Measurements from ENCODE around the gene METTL8.

METTL8 gene

GRCh38 chr2:171293661-171294060 is 140.1 kb downstream of the METTL8 start:
- Histone ChIP-seq H3K4me2 (ENCODE audit: low read depth, low read length, poor library complexity, severe bottlenecking) (no peak overlapping the region), H3K9ac (ENCODE audit: low read depth, low read length, poor library complexity, severe bottlenecking) (no peak overlapping the region), H3K27me3 (ENCODE audit: insufficient read depth, low read length, poor library complexity, severe bottlenecking) (no peaks in the 10 kb centered on the region), H3K4me1 (ENCODE audit: insufficient read depth, low read length, poor library complexity, severe bottlenecking) (no peaks in the 10 kb centered on the region), H3K36me3 (ENCODE audit: insufficient read depth, low read length) (no peaks in the 10 kb centered on the region), H3F3A (ENCODE audit: low read depth) (no peaks in the 10 kb centered on the region), H4K20me1 (ENCODE audit: insufficient read depth, low read length, poor library complexity, severe bottlenecking) (no peaks in the 10 kb centered on the region), H3K9me2 (replicated peaks; ENCODE audit: low read depth, low read length) (no peaks in the 10 kb centered on the region), H3K79me2 (ENCODE audit: insufficient read depth, low read length) (no peaks in the 10 kb centered on the region), H3K4me3 (ENCODE audit: low read length, poor library complexity, severe bottlenecking) (no peak overlapping the region), H3K9me3 (ENCODE audit: insufficient read depth, low read depth, low read length) (no peaks in the 10 kb centered on the region), H2AFZ (ENCODE audit: low read length) (no peak overlapping the region)
- no peak for TF ChIP-seq EZH2phosphoT487 (IDR thresholded peaks at IDR 0.05; ENCODE audit: borderline replicate concordance)
- no peak for TF ChIP-seq CTCF (conservative IDR thresholded peaks at IDR 0.05; ENCODE audit: low read length)

- Histone ChIP-seq H3K9me3 (ENCODE audit: insufficient read depth, low read depth, low read length) (no peaks in the 10 kb centered on the region), H3K4me3 (ENCODE audit: low read length, poor library complexity, severe bottlenecking) (no peak overlapping the region), H4K20me1 (ENCODE audit: insufficient read depth, low read length, poor library complexity, severe bottlenecking) (no peaks in the 10 kb centered on the region), H3K36me3 (ENCODE audit: insufficient read depth, low read length) (no peaks in the 10 kb centered on the region), H3K9me2 (replicated peaks; ENCODE audit: low read depth, low read length) (no peaks in the 10 kb centered on the region), H2AFZ (ENCODE audit: low read length) (no peak overlapping the region), H3K27me3 (ENCODE audit: insufficient read depth, low read length, poor library complexity, severe bottlenecking) (no peaks in the 10 kb centered on the region), H3K79me2 (ENCODE audit: insufficient read depth, low read length) (no peaks in the 10 kb centered on the region), H3F3A (ENCODE audit: low read depth) (no peaks in the 10 kb centered on the region), H3K4me2 (ENCODE audit: low read depth, low read length, poor library complexity, severe bottlenecking) (no peak overlapping the region), H3K4me1 (ENCODE audit: insufficient read depth, low read length, poor library complexity, severe bottlenecking) (peaks cover 5% of the 10 kb centered on the region), H3K9ac (ENCODE audit: low read depth, low read length, poor library complexity, severe bottlenecking) (no peak overlapping the region)
- TF ChIP-seq CTCF (conservative IDR thresholded peaks at IDR 0.05; ENCODE audit: low read length): no peak
- TF ChIP-seq EZH2phosphoT487 (IDR thresholded peaks at IDR 0.05; ENCODE audit: borderline replicate concordance): no peak
Observed at GRCh38 chr2:171289991-171290390, 143.8 kb downstream of the METTL8 start.

- H3K4me1 ChIP-seq (ENCODE audit: insufficient read depth, low read length, poor library complexity, severe bottlenecking): peaks cover 5% of the 10 kb centered on the region
- H2AFZ ChIP-seq (ENCODE audit: low read length): no peak overlapping the region
- H3K9me3 ChIP-seq (ENCODE audit: insufficient read depth, low read depth, low read length): no peaks in the 10 kb centered on the region
- no peak for TF ChIP-seq CTCF (conservative IDR thresholded peaks at IDR 0.05; ENCODE audit: low read length)
- no peak for TF ChIP-seq EZH2phosphoT487 (IDR thresholded peaks at IDR 0.05; ENCODE audit: borderline replicate concordance)
- no peaks in the 10 kb centered on the region for H3K79me2 ChIP-seq (ENCODE audit: insufficient read depth, low read length)
- no peaks in the 10 kb centered on the region for H3K27me3 ChIP-seq (ENCODE audit: insufficient read depth, low read length, poor library complexity, severe bottlenecking)
- H3F3A ChIP-seq (ENCODE audit: low read depth): no peaks in the 10 kb centered on the region
- H3K9ac ChIP-seq (ENCODE audit: low read depth, low read length, poor library complexity, severe bottlenecking): no peak overlapping the region
- H3K9me2 ChIP-seq (replicated peaks; ENCODE audit: low read depth, low read length): no peaks in the 10 kb centered on the region
- H4K20me1 ChIP-seq (ENCODE audit: insufficient read depth, low read length, poor library complexity, severe bottlenecking): no peaks in the 10 kb centered on the region
- no peak overlapping the region for H3K4me2 ChIP-seq (ENCODE audit: low read depth, low read length, poor library complexity, severe bottlenecking)
- H3K4me3 ChIP-seq (ENCODE audit: low read length, poor library complexity, severe bottlenecking): no peak overlapping the region
- H3K36me3 ChIP-seq (ENCODE audit: insufficient read depth, low read length): no peaks in the 10 kb centered on the region
Observed at GRCh38 chr2:171289316-171289715, 144.5 kb downstream of the METTL8 start.
